ENCODE results near the gene UBE4A.

DNA sequence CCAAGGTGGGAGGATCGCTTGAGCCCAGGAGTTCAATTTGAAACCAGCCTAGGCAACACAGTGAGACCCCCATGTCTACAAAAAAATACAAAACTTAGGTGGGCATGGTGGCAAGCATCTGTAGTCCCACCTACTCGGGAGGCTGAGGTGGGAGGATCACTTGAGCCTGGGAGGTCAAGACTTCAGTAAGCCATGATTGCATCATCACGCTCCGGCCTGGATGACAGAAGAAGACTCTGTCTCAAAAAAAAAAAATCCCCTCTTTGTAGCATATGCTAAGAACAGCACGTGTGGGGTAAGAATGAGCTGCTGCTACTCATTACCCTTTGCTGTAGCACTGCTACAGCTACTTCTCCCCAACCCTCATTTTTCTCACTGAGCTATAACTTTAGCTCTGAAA is 14.5 kb downstream of the UBE4A start:
- TF ChIP-seq, protein P1, sequence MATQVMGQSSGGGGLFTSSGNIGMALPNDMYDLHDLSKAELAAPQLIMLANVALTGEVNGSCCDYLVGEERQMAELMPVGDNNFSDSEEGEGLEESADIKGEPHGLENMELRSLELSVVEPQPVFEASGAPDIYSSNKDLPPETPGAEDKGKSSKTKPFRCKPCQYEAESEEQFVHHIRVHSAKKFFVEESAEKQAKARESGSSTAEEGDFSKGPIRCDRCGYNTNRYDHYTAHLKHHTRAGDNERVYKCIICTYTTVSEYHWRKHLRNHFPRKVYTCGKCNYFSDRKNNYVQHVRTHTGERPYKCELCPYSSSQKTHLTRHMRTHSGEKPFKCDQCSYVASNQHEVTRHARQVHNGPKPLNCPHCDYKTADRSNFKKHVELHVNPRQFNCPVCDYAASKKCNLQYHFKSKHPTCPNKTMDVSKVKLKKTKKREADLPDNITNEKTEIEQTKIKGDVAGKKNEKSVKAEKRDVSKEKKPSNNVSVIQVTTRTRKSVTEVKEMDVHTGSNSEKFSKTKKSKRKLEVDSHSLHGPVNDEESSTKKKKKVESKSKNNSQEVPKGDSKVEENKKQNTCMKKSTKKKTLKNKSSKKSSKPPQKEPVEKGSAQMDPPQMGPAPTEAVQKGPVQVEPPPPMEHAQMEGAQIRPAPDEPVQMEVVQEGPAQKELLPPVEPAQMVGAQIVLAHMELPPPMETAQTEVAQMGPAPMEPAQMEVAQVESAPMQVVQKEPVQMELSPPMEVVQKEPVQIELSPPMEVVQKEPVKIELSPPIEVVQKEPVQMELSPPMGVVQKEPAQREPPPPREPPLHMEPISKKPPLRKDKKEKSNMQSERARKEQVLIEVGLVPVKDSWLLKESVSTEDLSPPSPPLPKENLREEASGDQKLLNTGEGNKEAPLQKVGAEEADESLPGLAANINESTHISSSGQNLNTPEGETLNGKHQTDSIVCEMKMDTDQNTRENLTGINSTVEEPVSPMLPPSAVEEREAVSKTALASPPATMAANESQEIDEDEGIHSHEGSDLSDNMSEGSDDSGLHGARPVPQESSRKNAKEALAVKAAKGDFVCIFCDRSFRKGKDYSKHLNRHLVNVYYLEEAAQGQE (IDR thresholded peaks at IDR 0.05; ENCODE audit: low read depth, low read length), result no peak
- TF ChIP-seq GATA2 (CRISPR knock-in tag; IDR thresholded peaks at IDR 0.05) (no peak), ELF1 (IDR thresholded peaks at IDR 0.05) (no peak), SIN3A (IDR thresholded peaks at IDR 0.05; ENCODE audit: borderline replicate concordance, low read depth, low read length) (no peak), POLR2AphosphoS5 (IDR thresholded peaks at IDR 0.05; ENCODE audit: low read depth, low read length) (no peak), NRF1 (IDR thresholded peaks at IDR 0.05; ENCODE audit: low read depth, low read length) (no peak), SMC3 (IDR thresholded peaks at IDR 0.05; ENCODE audit: low read depth, low read length) (no peak), EZH2phosphoT487 (IDR thresholded peaks at IDR 0.05; ENCODE audit: borderline replicate concordance, low read depth) (no peak), FOXM1 (IDR thresholded peaks at IDR 0.05; ENCODE audit: low read depth) (no peak), TAF1 (IDR thresholded peaks at IDR 0.05; ENCODE audit: borderline replicate concordance, low read depth, low read length) (no peak), RFX5 (IDR thresholded peaks at IDR 0.05; ENCODE audit: low read length) (no peak), CHD2 (IDR thresholded peaks at IDR 0.05; ENCODE audit: low read length, partially characterized antibody) (no peak)
- TF ChIP-seq, protein P2, sequence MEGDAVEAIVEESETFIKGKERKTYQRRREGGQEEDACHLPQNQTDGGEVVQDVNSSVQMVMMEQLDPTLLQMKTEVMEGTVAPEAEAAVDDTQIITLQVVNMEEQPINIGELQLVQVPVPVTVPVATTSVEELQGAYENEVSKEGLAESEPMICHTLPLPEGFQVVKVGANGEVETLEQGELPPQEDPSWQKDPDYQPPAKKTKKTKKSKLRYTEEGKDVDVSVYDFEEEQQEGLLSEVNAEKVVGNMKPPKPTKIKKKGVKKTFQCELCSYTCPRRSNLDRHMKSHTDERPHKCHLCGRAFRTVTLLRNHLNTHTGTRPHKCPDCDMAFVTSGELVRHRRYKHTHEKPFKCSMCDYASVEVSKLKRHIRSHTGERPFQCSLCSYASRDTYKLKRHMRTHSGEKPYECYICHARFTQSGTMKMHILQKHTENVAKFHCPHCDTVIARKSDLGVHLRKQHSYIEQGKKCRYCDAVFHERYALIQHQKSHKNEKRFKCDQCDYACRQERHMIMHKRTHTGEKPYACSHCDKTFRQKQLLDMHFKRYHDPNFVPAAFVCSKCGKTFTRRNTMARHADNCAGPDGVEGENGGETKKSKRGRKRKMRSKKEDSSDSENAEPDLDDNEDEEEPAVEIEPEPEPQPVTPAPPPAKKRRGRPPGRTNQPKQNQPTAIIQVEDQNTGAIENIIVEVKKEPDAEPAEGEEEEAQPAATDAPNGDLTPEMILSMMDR (IDR thresholded peaks at IDR 0.05), result no peak

Measured in SK-N-SH (cell line).